ENCODE data around the gene SLC16A11.

DNA sequence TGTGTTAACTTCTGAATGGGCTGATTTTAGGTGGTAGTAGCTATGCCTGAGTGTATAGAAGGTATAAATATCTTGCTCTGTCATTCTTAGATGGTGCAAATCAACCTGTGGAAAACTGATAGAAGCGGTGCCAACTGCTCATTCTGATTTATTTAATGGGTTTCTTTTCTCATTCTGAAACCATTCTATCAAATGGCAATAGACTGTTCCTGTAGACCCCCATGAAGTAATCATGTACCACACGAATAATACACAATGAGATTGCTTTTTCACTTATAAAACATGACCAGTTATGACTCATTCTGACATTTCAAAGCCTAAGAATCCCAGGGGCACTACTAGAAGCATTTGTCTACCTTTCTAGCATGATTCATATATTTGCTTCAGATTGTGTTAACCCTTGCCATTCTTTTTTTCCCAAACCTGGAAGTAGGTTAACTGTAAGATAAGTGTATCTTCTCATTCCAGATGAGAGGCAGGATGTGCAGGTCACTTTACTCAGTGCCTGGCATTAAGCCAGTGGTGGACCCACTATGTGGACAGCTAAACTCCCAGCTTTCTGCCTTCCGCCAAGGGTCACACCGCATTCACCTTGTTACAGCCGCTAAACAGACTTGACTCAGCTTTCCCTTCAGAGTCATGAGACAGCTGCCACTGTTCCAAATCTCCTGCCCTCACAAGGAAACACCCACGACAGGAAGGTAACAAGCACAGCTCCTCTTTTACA, 16.4 kb upstream of the SLC16A11 start:
- TF ChIP-seq, protein P1, sequence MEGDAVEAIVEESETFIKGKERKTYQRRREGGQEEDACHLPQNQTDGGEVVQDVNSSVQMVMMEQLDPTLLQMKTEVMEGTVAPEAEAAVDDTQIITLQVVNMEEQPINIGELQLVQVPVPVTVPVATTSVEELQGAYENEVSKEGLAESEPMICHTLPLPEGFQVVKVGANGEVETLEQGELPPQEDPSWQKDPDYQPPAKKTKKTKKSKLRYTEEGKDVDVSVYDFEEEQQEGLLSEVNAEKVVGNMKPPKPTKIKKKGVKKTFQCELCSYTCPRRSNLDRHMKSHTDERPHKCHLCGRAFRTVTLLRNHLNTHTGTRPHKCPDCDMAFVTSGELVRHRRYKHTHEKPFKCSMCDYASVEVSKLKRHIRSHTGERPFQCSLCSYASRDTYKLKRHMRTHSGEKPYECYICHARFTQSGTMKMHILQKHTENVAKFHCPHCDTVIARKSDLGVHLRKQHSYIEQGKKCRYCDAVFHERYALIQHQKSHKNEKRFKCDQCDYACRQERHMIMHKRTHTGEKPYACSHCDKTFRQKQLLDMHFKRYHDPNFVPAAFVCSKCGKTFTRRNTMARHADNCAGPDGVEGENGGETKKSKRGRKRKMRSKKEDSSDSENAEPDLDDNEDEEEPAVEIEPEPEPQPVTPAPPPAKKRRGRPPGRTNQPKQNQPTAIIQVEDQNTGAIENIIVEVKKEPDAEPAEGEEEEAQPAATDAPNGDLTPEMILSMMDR (IDR thresholded peaks at IDR 0.05), result no peak
- TF ChIP-seq POLR2A (IDR thresholded peaks at IDR 0.05) (no peak), POLR2AphosphoS5 (IDR thresholded peaks at IDR 0.05) (no peak)
